ENCODE results near the gene ALDH18A1. TPM values are rescaled to one million over a fixed set of nuclear protein-coding genes. Genes with fewer than 3 reads are reported as not detected.

The ALDH18A1 gene
- total RNA-seq, 1 donor from 2014 or later, result 25.3 TPM

- ATAC-seq (no peak), DNase-seq (no peak)
- TF ChIP-seq, protein P1, sequence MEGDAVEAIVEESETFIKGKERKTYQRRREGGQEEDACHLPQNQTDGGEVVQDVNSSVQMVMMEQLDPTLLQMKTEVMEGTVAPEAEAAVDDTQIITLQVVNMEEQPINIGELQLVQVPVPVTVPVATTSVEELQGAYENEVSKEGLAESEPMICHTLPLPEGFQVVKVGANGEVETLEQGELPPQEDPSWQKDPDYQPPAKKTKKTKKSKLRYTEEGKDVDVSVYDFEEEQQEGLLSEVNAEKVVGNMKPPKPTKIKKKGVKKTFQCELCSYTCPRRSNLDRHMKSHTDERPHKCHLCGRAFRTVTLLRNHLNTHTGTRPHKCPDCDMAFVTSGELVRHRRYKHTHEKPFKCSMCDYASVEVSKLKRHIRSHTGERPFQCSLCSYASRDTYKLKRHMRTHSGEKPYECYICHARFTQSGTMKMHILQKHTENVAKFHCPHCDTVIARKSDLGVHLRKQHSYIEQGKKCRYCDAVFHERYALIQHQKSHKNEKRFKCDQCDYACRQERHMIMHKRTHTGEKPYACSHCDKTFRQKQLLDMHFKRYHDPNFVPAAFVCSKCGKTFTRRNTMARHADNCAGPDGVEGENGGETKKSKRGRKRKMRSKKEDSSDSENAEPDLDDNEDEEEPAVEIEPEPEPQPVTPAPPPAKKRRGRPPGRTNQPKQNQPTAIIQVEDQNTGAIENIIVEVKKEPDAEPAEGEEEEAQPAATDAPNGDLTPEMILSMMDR (IDR thresholded peaks at IDR 0.05), result no peak
- intact Hi-C loops (cut with DNase I), result no loop called here
- Histone ChIP-seq H3K27ac (no peak overlapping the region), H3K9me3 (no peaks in the 10 kb centered on the region), H3K4me1 (no peaks in the 10 kb centered on the region), H3K36me3 (peaks cover 98% of the 10 kb centered on the region), H3K4me3 (no peak overlapping the region), H3K27me3 (ENCODE audit: low read depth) (no peaks in the 10 kb centered on the region)
Observed at GRCh38 chr10:95613330-95613729, 43.2 kb downstream of the ALDH18A1 start.

GRCh38 chr10:95610727-95611126, 45.8 kb downstream of the ALDH18A1 start:
- no peak overlapping the region for H3K27ac ChIP-seq
- no peak overlapping the region for H3K4me3 ChIP-seq
- no peaks in the 10 kb centered on the region for H3K9me3 ChIP-seq
- intact Hi-C loops (cut with DNase I), result no loop called here
- no peak for DNase-seq
- TF ChIP-seq, protein P1 (IDR thresholded peaks at IDR 0.05), result no peak
- no peak for ATAC-seq
- peaks cover 96% of the 10 kb centered on the region for H3K36me3 ChIP-seq
- no peaks in the 10 kb centered on the region for H3K27me3 ChIP-seq (ENCODE audit: low read depth)
- H3K4me1 ChIP-seq, result no peaks in the 10 kb centered on the region

GRCh38 chr10:95606922-95607321, 49.6 kb downstream of the ALDH18A1 start:
- Histone ChIP-seq H3K36me3 (peaks cover 65% of the 10 kb centered on the region), H3K9me3 (no peaks in the 10 kb centered on the region), H3K27me3 (ENCODE audit: low read depth) (no peaks in the 10 kb centered on the region), H3K4me1 (no peaks in the 10 kb centered on the region), H3K4me3 (no peak overlapping the region), H3K27ac (no peak overlapping the region)
- DNase-seq, result no peak
- TF ChIP-seq, protein P1 (IDR thresholded peaks at IDR 0.05), result no peak
- intact Hi-C loops (cut with DNase I), result no loop called here
- no peak for ATAC-seq

DNA sequence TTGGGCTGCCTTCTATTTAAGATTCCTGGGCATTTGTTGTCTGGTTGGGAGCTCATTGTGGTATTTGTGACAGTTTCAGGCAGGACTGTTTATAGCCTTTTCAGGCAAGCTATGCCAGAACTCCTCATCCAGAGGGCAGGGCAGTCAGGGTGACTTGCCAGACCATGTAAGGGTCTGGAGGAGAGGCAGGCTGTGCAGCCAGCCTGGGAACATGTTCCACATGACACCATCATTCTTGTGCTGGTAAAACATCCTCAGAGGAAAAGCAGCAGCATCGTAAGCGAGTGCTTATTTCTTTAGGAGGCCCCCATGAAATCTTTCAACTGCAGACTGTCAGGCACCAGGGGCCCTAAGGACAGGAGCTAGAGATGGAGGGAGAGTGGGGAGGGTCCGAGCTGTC, 51.3 kb downstream of the ALDH18A1 start:
- Histone ChIP-seq H3K9me3 (no peaks in the 10 kb centered on the region), H3K4me1 (no peaks in the 10 kb centered on the region), H3K27me3 (ENCODE audit: low read depth) (no peaks in the 10 kb centered on the region), H3K36me3 (peaks cover 49% of the 10 kb centered on the region), H3K27ac (no peak overlapping the region), H3K4me3 (no peak overlapping the region)
- intact Hi-C loops (cut with DNase I), result no loop called here
- no peak for ATAC-seq
- TF ChIP-seq, protein P1 (IDR thresholded peaks at IDR 0.05), result no peak
- DNase-seq, result no peak

DNA sequence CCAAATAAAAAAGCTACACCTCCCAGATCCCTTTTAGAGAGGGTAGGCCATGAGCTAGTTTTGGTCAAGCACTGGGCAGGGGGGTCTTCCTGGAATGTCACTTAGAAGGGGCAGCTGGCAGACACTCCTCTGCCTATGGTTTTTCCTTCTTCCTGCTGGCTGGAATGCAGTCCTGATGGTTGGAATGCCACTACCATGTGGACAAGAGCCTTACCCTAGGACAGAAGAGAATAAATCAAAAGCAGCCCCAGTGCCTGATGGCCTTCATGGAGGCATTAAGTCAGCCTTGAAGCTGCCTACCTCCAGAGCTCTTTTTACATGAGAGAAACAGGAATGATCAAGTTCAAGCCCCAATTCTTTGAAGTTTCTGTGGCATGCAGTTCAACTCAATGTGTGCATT, 51.9 kb downstream of the ALDH18A1 start:
- Histone ChIP-seq H3K4me3 (no peak overlapping the region), H3K36me3 (peaks cover 44% of the 10 kb centered on the region), H3K9me3 (no peaks in the 10 kb centered on the region), H3K4me1 (no peaks in the 10 kb centered on the region), H3K27ac (no peak overlapping the region), H3K27me3 (ENCODE audit: low read depth) (no peaks in the 10 kb centered on the region)
- ATAC-seq (no peak), DNase-seq (no peak)
- intact Hi-C loops (cut with DNase I), result loop anchor here (5.0 kb wide), 1 partner anchor 172 kb away; no protein-coding TSS in a partner anchor
- TF ChIP-seq, protein P1 (IDR thresholded peaks at IDR 0.05), result no peak

DNA sequence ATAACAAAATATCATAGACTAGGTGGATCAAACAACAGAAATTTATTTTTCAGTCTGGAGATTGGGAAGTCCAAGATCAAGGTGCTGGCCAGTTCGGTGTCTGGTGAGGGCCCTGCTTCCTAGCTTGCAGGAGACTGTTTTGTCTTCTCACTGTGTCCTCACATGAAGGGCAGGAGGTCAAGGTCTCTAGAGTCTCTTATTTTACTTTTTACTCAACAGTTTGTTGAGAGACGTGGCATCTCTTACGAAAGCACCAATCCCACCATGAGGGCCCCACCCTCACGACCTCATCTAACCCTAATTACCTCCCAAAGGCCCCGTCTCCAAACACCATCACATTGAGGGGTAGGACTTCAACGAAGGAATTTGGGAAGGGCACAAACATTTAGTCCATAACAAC, 54.1 kb downstream of the ALDH18A1 start:
- intact Hi-C loops (cut with DNase I), result loop anchor here (5.0 kb wide), 1 partner anchor 170 kb away; no protein-coding TSS in a partner anchor
- ATAC-seq (no peak), DNase-seq (no peak)
- Histone ChIP-seq H3K4me1 (no peaks in the 10 kb centered on the region), H3K27ac (no peak overlapping the region), H3K36me3 (peaks cover 23% of the 10 kb centered on the region), H3K27me3 (ENCODE audit: low read depth) (no peaks in the 10 kb centered on the region), H3K9me3 (no peaks in the 10 kb centered on the region), H3K4me3 (no peak overlapping the region)
- TF ChIP-seq, protein P1 (IDR thresholded peaks at IDR 0.05), result no peak

All from lower lobe of right lung (tissue), 2 donors.